AG10803 (cell line): Measurements from ENCODE around the gene HMMR.
A peak's percentile ranks its signal among the peaks of the same experiment; 100 is the strongest.

Experiments used
- DNase-seq: peaks from one replicate; pipeline ENCODE4 v3.0.0; 2010; ENCODE audit warnings: low read depth
- H3K4me3 ChIP-seq: 2 replicates; pipeline ENCODE4 v1.5.1; 2011; ENCODE audit warnings: mild to moderate bottlenecking, low read length, control low read depth
- CTCF ChIP-seq: conservative IDR thresholded peaks from 2 replicates; pipeline ENCODE4 v1.5.1; 2011; ENCODE audit warnings: mild to moderate bottlenecking, low read length, control low read depth, inconsistent platforms

HMMR gene

DNA sequence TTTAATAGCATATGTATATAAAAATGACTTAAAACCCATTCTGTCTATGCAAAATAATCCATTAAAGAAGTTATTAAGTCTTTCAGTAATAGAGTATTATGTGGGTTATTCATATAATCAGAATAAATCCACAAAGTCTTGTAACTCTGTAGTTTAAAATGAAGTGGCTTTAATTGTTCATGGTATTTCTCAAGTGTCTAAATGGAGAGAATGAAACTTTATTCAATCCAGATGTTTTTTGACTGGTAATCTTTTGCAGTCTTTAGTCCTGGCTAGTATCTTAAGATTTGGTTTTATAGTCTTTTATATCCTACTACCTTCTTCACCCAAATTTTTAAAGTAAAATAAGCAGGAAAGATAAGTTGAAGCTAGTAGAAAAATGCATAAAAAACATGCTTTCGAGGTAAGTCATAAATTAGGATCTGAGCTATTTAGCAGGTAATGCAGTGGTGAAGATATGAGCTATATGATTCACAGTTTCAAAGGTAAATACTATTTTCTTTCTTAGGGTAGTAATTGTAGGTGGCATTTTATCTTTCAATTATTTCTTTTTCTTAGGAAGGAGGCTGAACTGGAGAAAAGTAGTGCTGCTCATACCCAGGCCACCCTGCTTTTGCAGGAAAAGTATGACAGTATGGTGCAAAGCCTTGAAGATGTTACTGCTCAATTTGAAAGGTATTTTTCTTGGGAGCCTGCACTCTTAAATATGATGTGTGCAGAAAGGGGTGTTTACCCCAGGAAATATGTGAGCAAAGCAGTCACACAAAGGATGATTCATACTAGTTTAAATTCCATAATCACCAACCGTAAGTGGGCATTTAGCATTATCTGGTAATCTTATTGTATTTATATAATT is 17.9 kb downstream of the HMMR start:
- TF ChIP-seq CTCF: no peak
- DNase-seq: peak; percentile 28
- H3K4me3 ChIP-seq: no peak overlapping the region

DNA sequence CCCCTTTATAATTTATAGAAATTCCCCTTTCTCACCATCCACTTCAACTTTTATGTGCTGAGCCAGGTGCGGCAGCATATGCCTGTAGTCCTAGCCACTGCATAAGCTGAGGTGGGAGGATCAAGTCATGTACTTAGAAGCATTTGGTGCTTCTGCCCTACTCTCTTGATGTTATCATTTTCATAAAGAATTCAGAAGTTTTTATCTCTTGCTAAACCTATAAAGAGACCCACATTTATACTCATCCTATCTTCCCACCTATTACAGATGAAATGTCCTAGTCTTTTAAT is 18.5 kb downstream of the HMMR start:
- no peak for TF ChIP-seq CTCF
- DNase-seq: no peak

GRCh38 chr5:163489055-163489744 is 28.8 kb downstream of the HMMR start:
- H3K4me3 ChIP-seq: no peak overlapping the region
- DNase-seq: peak; percentile 18
- peak; percentile 32 for TF ChIP-seq CTCF

More for the DNA sequence above, 18.5 kb downstream of the HMMR start:
- H3K4me3 ChIP-seq: no peak overlapping the region

- no peak for TF ChIP-seq CTCF
- no peak for DNase-seq
- H3K4me3 ChIP-seq: no peak overlapping the region
These were observed 29.3 kb downstream of the HMMR start for GRCh38 chr5:163489745-163490075.

DNA sequence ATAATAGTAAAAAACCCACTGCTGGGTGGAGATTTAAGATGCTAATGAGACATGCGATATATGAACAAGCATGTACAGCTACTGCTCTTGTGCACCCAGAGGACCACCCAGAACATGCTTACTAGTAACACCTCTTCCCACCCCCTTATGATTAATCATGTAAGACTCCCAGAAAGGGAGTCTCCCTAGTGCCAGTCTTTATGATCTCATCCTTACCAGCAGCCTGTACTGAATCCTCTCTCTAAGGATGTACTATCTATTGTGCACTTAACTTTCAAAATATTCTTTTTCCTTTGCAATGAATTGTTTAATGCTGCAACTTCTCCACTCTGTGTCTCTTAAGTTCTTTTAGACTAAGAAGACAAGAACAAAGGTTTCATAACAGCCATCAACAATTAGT is 35.9 kb downstream of the HMMR start:
- DNase-seq: peak; percentile 20
- H3K4me3 ChIP-seq: no peak overlapping the region
- no peak for TF ChIP-seq CTCF

- no peak for DNase-seq
- no peak for TF ChIP-seq CTCF
- H3K4me3 ChIP-seq: no peak overlapping the region
These were observed 36.9 kb downstream of the HMMR start for GRCh38 chr5:163497315-163497714.

DNA sequence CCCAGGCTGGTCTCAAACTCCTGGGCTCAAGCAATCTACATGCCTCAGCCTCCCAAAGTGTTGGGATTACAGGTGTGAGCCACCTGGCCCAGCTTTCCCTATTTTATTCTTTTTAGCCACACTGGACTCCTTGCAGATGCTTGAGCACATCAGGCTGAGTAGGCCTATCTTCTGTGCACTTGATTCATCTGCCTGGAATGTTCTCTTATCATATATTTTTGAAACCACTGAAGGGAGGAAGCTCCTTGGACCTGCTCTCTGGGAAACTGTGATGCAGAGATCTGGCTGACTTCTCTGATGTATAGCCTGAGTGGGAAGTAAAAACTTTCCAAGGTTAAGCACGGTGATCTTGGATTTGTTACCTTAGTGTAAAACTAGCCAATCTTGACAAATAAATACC is 38.5 kb downstream of the HMMR start:
- no peak for DNase-seq
- H3K4me3 ChIP-seq: no peak overlapping the region
- no peak for TF ChIP-seq CTCF
